AG08395 (cell line): Measurements from ENCODE around the gene LGALS7B.
"Not testable (repeated sequence)": the region's sequence is repeated elsewhere in the genome, so short reads cannot be mapped to it uniquely, and the experiment has no call there.

Experiments
- DNase-seq: peaks from one replicate; pipeline ENCODE4 v3.0.0; 2012; ENCODE audit warnings: mixed read lengths, low spot score

Gene LGALS7B

GRCh38 chr19:38797781-38798180 lies 8.8 kb downstream of the LGALS7B start:
- DNase-seq: not testable (repeated sequence)

- no peak for DNase-seq
These were observed 10.1 kb downstream of the LGALS7B start for GRCh38 chr19:38799104-38799503.

GRCh38 chr19:38800577-38801347 lies 11.8 kb downstream of the LGALS7B start:
- no peak for DNase-seq

- DNase-seq: no peak
These were observed 12.5 kb downstream of the LGALS7B start for GRCh38 chr19:38801359-38802095.

GRCh38 chr19:38803543-38803942 lies 14.5 kb downstream of the LGALS7B start:
- DNase-seq: no peak

GRCh38 chr19:38805180-38805579 lies 16.2 kb downstream of the LGALS7B start:
- no peak for DNase-seq

- no peak for DNase-seq
These were observed 17.4 kb downstream of the LGALS7B start for GRCh38 chr19:38806371-38806770.

GRCh38 chr19:38807374-38808098 lies 18.5 kb downstream of the LGALS7B start:
- not testable (repeated sequence) for DNase-seq

GRCh38 chr19:38808741-38809140 lies 19.7 kb downstream of the LGALS7B start:
- no peak for DNase-seq

- DNase-seq: no peak
These were observed 20.7 kb downstream of the LGALS7B start for GRCh38 chr19:38809592-38810252.

GRCh38 chr19:38812009-38812840 lies 23.2 kb downstream of the LGALS7B start:
- no peak for DNase-seq

GRCh38 chr19:38812841-38813320 lies 23.9 kb downstream of the LGALS7B start, which contains the start of gene LGALS4:
Gene LGALS4, minus strand, starts transcription at chr19:38812945. Its CDS starts 59 bp downstream, at chr19:38812886.
- no peak for DNase-seq

- no peak for DNase-seq
These were observed 24.3 kb downstream of the LGALS7B start for GRCh38 chr19:38813323-38813722.

- DNase-seq: not testable (repeated sequence)
These were observed 24.9 kb downstream of the LGALS7B start for GRCh38 chr19:38813932-38814331.

- no peak for DNase-seq
These were observed 26.3 kb downstream of the LGALS7B start for GRCh38 chr19:38815059-38816001.

- DNase-seq: no peak
These were observed 27.2 kb downstream of the LGALS7B start for GRCh38 chr19:38816131-38816750.

GRCh38 chr19:38817081-38817480 lies 28.1 kb downstream of the LGALS7B start:
- DNase-seq: no peak

GRCh38 chr19:38819231-38819920 lies 30.4 kb downstream of the LGALS7B start:
- DNase-seq: no peak
